KMS-11 (cell line): ENCODE data around the gene PDZRN3.

ENCODE experiments used
- H2AFZ ChIP-seq: fragments of 200-600 bp; sonication (generic); 2 replicates; pipeline ENCODE4 v1.6.1; 2016; ENCODE audit warnings: antibody characterized with exemption, mixed run types, low read depth
- H3K27ac ChIP-seq: fragments of 200-600 bp; sonication (generic); 2 replicates; pipeline ENCODE4 v1.6.1; 2016; ENCODE audit warnings: mild to moderate bottlenecking, mixed run types
- H3K27me3 ChIP-seq: fragments of 200-600 bp; sonication (generic); 2 replicates; pipeline ENCODE4 v1.6.1; 2017; ENCODE audit warnings: mild to moderate bottlenecking, low read depth, mixed run types, moderate library complexity; ENCODE audit not compliant: insufficient read depth
- H3K36me3 ChIP-seq: fragments of 200-600 bp; sonication (generic); 2 replicates; pipeline ENCODE4 v1.6.1; 2017; ENCODE audit warnings: mild to moderate bottlenecking, mixed run types; ENCODE audit not compliant: insufficient read depth
- H3K4me1 ChIP-seq: fragments of 200-600 bp; sonication (generic); 2 replicates; pipeline ENCODE4 v1.6.1; 2016; ENCODE audit warnings: mild to moderate bottlenecking, low read depth, mixed run types; ENCODE audit not compliant: poor library complexity, severe bottlenecking
- H3K4me2 ChIP-seq: fragments of 200-600 bp; sonication (generic); 2 replicates; pipeline ENCODE4 v1.7.0; 2016; ENCODE audit warnings: mild to moderate bottlenecking, mixed run types
- H3K4me3 ChIP-seq: fragments of 200-600 bp; sonication (generic); IDR thresholded peaks from 2 replicates; pipeline ENCODE4 v1.6.1; 2017; ENCODE audit warnings: low read depth, low read length, mixed read lengths; ENCODE audit not compliant: insufficient read depth
- H3K79me2 ChIP-seq: fragments of 200-600 bp; sonication (generic); 2 replicates; pipeline ENCODE4 v1.6.1; 2016; ENCODE audit warnings: low read depth, mixed run types; ENCODE audit not compliant: insufficient read depth
- H3K9ac ChIP-seq: fragments of 200-600 bp; sonication (generic); 2 replicates; pipeline ENCODE4 v1.6.1; 2016; ENCODE audit warnings: mild to moderate bottlenecking, mixed run types
- H4K20me1 ChIP-seq: fragments of 200-600 bp; sonication (generic); 2 replicates; pipeline ENCODE4 v1.6.1; 2016; ENCODE audit warnings: mild to moderate bottlenecking, mixed run types; ENCODE audit not compliant: insufficient read depth
- CTCF ChIP-seq: fragments of 200-600 bp; sonication (generic); conservative IDR thresholded peaks from 2 replicates; pipeline ENCODE4 v1.6.1; 2017; ENCODE audit warnings: low read depth, mild to moderate bottlenecking, antibody characterized with exemption, low read length, moderate library complexity, mixed read lengths

The PDZRN3 gene

GRCh38 chr3:73618461-73618860, 6.3 kb downstream of the PDZRN3 start:
- H3K4me3 ChIP-seq: no peak overlapping the region
- TF ChIP-seq CTCF: no peak
- no peak overlapping the region for H2AFZ ChIP-seq
- H3K4me1 ChIP-seq: no peaks in the 10 kb centered on the region
- no peak overlapping the region for H3K9ac ChIP-seq
- H3K27me3 ChIP-seq: no peaks in the 10 kb centered on the region
- H4K20me1 ChIP-seq: no peaks in the 10 kb centered on the region
- H3K36me3 ChIP-seq: no peaks in the 10 kb centered on the region
- no peak overlapping the region for H3K4me2 ChIP-seq
- H3K79me2 ChIP-seq: no peaks in the 10 kb centered on the region
- no peak overlapping the region for H3K27ac ChIP-seq

- H3K79me2 ChIP-seq: no peaks in the 10 kb centered on the region
- H3K9ac ChIP-seq: no peak overlapping the region
- no peaks in the 10 kb centered on the region for H4K20me1 ChIP-seq
- H3K4me2 ChIP-seq: no peak overlapping the region
- no peak for TF ChIP-seq CTCF
- H3K27me3 ChIP-seq: no peaks in the 10 kb centered on the region
- no peak overlapping the region for H3K27ac ChIP-seq
- no peaks in the 10 kb centered on the region for H3K36me3 ChIP-seq
- H3K4me1 ChIP-seq: no peaks in the 10 kb centered on the region
- no peak overlapping the region for H3K4me3 ChIP-seq
- H2AFZ ChIP-seq: no peak overlapping the region
Measured at GRCh38 chr3:73616056-73616455, 8.7 kb downstream of the PDZRN3 start.

DNA sequence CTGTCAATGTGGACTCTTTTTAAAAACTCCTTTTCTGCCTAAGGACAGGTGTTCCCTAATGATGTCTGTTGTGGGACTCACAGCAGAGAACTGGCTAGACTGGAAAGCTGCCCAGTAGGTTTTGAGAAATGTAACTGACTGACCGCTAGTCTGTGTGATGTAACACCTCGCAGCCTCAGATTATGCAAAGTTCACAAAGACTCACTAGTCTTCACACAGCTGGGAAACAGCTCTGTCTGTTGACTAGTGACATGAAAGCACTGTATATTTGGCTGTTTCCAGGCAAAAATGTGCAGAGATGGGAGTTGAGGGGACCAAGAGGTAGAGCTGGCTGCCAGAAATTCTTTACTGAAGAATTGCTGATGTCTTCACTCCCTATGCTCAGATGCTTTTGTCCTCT, 10.3 kb downstream of the PDZRN3 start:
- no peaks in the 10 kb centered on the region for H3K27me3 ChIP-seq
- no peaks in the 10 kb centered on the region for H3K36me3 ChIP-seq
- H3K79me2 ChIP-seq: no peaks in the 10 kb centered on the region
- no peak overlapping the region for H3K4me2 ChIP-seq
- no peak overlapping the region for H3K9ac ChIP-seq
- no peak overlapping the region for H2AFZ ChIP-seq
- H3K4me1 ChIP-seq: no peaks in the 10 kb centered on the region
- H4K20me1 ChIP-seq: no peaks in the 10 kb centered on the region
- H3K4me3 ChIP-seq: no peak overlapping the region
- H3K27ac ChIP-seq: no peak overlapping the region
- TF ChIP-seq CTCF: no peak

DNA sequence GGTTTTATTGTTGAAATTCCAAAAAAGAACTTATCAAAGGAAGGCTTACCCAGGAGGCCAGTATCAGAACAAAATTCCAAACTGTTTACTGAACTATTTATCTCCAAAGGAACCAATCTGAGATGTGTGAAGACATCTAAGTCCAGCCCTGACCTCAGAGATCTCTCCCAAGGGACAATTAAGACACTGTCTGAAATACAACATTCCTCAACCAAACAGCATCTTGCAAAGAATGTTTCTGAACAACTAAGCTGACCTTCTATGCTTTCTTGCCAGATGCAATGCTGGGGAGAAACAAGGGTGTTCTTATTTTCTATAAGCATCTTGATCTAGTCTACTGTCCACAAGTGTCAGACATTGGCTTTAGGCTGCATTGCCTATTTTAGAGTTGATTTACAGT, 13.6 kb downstream of the PDZRN3 start:
- H3K27ac ChIP-seq: no peak overlapping the region
- no peaks in the 10 kb centered on the region for H3K4me1 ChIP-seq
- H3K27me3 ChIP-seq: no peaks in the 10 kb centered on the region
- no peak overlapping the region for H2AFZ ChIP-seq
- H4K20me1 ChIP-seq: no peaks in the 10 kb centered on the region
- H3K79me2 ChIP-seq: no peaks in the 10 kb centered on the region
- H3K4me3 ChIP-seq: no peak overlapping the region
- no peak overlapping the region for H3K9ac ChIP-seq
- no peaks in the 10 kb centered on the region for H3K36me3 ChIP-seq
- no peak for TF ChIP-seq CTCF
- no peak overlapping the region for H3K4me2 ChIP-seq

DNA sequence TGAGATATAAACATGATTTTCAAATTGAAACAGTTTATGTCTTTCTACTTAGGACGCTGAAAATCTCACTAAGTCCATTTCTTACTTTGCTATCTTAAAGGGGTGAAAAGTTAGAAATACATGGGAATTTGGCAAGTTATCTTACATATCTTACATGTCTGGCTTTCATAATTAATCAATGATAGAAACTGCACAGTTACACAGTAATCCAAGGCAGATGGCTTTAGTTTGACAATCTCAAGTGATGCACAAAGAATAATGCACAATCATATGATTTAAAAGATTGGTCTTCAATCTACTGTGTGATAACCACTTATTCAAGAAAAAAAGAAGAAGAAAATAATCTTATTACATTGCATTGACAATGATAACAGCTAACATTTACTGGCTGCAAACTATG, 14.2 kb downstream of the PDZRN3 start:
- Histone ChIP-seq H3K4me2 (no peak overlapping the region), H3K4me3 (no peak overlapping the region), H3K27ac (no peak overlapping the region), H3K27me3 (no peaks in the 10 kb centered on the region), H3K79me2 (no peaks in the 10 kb centered on the region), H4K20me1 (no peaks in the 10 kb centered on the region), H3K4me1 (no peaks in the 10 kb centered on the region), H3K9ac (no peak overlapping the region), H3K36me3 (no peaks in the 10 kb centered on the region), H2AFZ (no peak overlapping the region)
- TF ChIP-seq CTCF: no peak
